ENCODE results near the gene TOX3.

Gene TOX3

GRCh38 chr16:52535076-52535475, 11.9 kb downstream of the TOX3 start:
- no peak for DNase-seq

GRCh38 chr16:52533296-52533695, 13.6 kb downstream of the TOX3 start:
- no peak for DNase-seq

GRCh38 chr16:52532384-52532783, 14.6 kb downstream of the TOX3 start:
- no peak for DNase-seq

- no peak for DNase-seq
Measured at GRCh38 chr16:52529226-52529625, 17.7 kb downstream of the TOX3 start.

GRCh38 chr16:52528393-52529065, 18.4 kb downstream of the TOX3 start:
- no peak for DNase-seq

GRCh38 chr16:52526830-52527229, 20.1 kb downstream of the TOX3 start:
- no peak for DNase-seq

- DNase-seq = no peak
Measured at GRCh38 chr16:52526116-52526828, 20.7 kb downstream of the TOX3 start.

GRCh38 chr16:52521570-52521969, 25.4 kb downstream of the TOX3 start:
- no peak for DNase-seq

- DNase-seq = no peak
Measured at GRCh38 chr16:52518884-52519283, 28.1 kb downstream of the TOX3 start.

- DNase-seq = no peak
Measured at GRCh38 chr16:52515068-52515671, 31.8 kb downstream of the TOX3 start.

GRCh38 chr16:52512297-52512987, 34.5 kb downstream of the TOX3 start:
- no peak for DNase-seq

GRCh38 chr16:52501746-52502145, 45.2 kb downstream of the TOX3 start:
- no peak for DNase-seq

GRCh38 chr16:52500963-52501362, 46.0 kb downstream of the TOX3 start:
- no peak for DNase-seq

GRCh38 chr16:52499060-52499440, 47.9 kb downstream of the TOX3 start:
- no peak for DNase-seq

- DNase-seq = no peak
Measured at GRCh38 chr16:52498328-52499059, 48.4 kb downstream of the TOX3 start.

- DNase-seq = no peak
Measured at GRCh38 chr16:52497067-52497816, 49.7 kb downstream of the TOX3 start.

GRCh38 chr16:52496051-52496876, 50.7 kb downstream of the TOX3 start:
- DNase-seq = no peak

- DNase-seq = no peak
Measured at GRCh38 chr16:52494621-52495020, 52.3 kb downstream of the TOX3 start.

GRCh38 chr16:52494145-52494544, 52.8 kb downstream of the TOX3 start:
- DNase-seq = no peak

GRCh38 chr16:52492789-52493357, 54.1 kb downstream of the TOX3 start:
- no peak for DNase-seq

GRCh38 chr16:52491216-52491615, 55.7 kb downstream of the TOX3 start:
- no peak for DNase-seq
